ENCODE data around the gene GC.
"Not testable (repeated sequence)": the region's sequence is repeated elsewhere in the genome, so short reads cannot be mapped to it uniquely, and the experiment has no call there.

The GC gene

DNA sequence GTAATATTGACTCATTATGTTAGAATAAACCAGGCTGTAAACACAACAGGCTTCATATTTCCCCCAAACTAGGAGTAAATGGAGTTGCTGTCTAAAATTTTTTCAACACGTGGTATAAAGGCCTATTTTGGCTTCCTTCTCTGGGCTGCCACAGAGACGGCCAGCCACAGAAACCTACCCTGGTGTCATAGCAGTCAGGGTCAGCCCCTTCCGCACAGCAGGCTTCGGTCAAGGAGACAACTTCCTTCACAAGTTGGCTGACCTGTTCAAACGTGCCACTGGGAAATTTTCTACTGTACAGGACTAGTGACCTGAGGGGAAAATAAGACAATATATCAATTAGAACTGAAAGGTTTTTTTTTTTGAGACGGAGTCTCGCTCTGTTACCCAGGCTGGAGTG lies 15.8 kb downstream of the GC start:
- DNase-seq: no peak

DNA sequence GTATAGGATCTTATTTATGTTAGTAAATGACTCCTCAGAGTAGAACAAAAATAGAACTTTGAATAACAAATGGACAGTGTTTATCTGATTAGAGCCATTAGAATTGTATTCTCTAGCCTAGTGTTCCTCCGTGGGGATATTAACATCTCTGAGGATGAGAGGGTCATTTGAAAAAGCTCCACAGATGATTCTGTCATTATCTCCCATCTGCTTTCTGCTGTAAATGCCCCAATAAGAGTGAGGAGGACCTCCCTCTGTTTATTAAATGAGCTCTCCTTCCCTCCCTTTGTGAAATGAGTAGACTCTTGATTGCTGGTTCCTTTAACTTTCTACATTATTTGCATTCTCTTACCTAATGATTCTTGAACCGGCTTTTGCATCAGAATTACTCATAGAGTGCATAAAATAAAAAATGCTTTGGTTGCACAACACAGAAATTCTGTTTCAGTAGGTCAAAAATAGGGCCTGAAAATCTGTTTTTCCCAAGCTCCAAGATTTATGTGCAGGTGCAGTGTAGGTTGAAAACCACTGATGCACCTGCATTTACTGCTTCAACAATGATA lies 18.0 kb downstream of the GC start:
- no peak for DNase-seq

DNA sequence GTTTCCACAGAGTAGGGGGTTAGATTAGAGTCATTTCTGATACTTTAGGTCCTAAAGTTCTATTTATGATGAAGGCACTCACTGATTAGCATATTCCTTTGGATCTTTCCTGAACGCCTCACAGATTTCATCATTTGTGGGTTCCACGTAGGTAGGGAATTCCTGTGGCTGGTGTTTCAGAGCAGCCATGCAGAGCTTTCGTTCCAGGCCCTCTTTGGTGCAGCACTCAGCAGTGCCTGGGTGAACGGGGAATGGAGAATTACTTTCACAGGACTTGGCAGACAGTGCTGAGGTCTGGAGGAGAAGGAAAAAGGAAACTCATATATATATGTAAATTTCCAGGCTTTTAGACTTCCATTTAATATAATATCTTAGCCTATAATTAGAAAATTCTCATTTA lies 18.5 kb downstream of the GC start:
- no peak for DNase-seq

DNA sequence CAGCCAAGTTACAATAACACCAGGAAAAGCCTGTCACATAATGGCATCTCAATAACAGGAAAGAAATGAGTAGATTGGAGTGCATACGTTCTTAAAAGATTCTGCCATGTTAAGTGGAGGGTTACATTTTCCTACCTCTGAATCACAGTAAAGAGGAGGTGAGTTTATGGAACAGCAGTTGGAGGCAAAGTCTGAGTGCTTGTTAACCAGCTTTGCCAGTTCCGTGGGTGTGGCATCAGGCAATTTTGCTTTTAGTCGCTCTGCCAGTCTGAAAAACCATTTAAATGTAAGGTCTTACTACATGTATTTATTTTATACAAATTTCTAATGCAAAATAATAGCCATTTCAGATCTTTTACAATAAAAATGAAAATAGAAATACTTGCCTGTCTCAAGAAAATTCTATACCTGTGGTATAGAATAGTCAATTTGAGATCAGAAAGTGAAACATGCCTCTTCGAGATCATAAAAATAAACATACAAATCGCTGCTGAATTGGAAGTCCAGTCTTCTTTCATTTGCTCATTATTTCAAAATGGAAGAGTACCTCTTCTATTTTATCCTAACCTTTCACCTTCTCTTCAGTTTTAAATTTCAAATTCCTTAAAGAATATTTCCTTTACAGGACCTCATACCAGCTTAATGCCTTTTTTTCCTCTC lies 31.4 kb downstream of the GC start:
- DNase-seq: no peak

DNA sequence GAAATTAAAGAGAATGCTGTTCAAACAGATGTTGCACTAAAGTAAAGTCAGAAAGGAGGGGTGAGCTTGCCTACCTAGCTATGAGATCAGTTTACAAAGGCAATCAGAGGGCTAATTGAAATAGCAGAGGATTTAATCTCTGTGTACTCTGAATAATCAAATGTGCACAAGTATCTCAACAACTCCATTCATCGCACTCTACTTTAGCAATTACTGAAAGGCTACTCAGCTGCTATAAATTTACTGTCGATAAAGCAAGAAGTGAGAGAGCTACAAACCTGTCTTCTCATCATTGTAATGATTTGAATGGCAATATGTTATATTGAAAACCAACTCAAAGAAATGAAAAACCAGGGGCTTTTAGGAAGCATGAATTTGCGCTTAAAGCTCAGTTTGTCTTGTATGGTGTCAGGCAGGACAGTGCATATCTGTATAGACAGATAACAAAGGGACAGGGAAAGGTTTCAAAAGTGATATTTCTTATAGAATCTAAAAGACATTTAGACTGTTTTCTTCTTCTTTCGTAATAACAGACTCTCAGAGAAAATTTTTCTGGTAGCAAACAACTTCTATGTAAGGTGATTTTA lies 34.8 kb downstream of the GC start:
- DNase-seq: no peak

DNA sequence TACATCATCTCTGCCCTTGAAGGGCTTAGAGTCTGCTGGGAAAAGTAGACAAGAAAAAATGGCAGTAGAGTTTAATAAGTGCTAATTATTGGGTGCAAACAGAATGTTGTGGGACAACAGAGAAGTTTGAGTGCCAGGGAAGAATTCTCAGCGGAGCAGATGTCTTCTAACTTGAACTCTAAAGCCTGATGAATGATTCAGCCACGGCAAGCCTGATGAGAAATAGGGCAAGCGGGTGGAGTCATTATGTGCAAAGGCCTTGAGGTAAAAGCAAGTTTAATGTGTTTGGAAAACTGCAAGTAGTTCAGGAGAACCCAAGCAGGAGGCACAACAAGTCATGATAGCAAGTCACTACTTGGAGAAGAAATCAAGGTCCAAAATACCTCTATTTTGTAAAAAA lies 37.5 kb downstream of the GC start:
- DNase-seq: no peak

DNA sequence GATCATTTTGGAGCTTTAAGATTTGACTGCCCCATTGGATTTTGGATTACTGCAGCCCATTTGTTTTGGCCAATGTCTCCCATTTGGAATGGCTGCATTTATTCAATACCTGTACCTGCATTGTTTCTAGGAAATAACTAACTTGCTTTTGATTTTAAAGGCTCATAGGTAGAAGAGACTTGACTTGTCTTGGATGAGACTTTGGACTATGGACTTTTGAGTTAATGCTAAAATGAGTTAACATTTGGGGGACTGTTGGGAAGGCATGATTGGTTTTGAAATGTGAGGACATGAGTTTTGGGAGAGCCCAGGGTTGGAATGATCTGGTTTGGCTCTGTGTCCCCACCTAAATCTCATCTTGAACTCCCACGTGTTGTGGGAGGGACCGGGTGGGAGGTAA lies 45.1 kb downstream of the GC start:
- not testable (repeated sequence) for DNase-seq

DNA sequence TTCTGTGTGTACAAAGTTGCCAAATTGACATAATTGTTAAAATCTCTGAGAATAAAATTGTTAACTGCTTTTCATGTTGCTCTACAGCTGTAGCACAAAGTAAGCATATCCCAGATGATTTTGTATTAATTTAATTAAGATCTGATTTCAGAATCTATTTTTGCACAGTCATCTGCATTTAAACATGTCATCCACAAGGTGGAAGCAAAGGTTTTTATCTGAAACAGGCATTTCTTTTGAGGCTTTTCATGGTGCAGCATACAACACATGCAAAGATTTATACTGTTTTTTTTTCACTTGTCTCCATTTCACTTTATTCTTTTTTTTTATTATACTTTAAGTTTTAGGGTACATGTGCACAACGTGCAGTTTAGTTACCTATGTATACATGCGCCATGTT lies 51.2 kb downstream of the GC start:
- no peak for DNase-seq

DNA sequence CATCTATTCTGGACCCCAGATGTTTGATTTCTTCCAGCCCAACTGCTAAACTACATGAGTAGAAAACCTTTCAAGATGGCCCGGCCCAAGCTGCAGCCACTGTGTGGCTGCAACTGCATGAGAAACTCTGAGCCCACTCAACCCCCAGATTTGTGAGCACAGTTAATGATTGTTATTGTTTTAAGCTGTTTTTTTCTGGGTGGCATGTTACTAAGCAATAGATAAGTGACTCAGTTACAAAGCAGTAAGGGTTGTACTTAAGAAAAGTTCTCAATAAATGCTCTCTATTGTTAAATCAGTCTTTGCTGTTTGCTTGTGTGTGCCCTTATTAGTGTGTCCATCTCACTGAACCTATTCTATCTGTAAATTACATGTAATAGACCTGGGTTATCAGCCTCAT lies 51.8 kb downstream of the GC start:
- no peak for DNase-seq

DNA sequence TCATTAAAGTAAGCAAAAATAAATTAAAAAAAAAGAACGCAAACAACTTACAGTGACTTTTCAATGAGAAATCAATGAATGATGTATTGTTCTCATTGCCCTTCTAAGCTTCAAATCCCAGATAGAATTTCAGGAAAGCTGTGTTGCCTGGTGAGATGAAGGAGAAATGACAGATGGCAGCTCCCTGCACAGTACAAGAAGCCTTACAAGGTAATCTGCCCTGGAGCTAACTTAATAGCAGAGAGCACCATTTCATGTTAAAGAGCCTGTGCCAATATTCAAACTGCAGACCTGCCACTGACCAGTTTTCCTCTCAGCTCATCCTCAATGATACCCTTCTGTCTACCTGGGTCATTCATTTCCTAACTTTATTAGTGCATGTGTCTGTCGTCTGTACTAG lies 54.0 kb downstream of the GC start:
- DNase-seq: no peak

DNA sequence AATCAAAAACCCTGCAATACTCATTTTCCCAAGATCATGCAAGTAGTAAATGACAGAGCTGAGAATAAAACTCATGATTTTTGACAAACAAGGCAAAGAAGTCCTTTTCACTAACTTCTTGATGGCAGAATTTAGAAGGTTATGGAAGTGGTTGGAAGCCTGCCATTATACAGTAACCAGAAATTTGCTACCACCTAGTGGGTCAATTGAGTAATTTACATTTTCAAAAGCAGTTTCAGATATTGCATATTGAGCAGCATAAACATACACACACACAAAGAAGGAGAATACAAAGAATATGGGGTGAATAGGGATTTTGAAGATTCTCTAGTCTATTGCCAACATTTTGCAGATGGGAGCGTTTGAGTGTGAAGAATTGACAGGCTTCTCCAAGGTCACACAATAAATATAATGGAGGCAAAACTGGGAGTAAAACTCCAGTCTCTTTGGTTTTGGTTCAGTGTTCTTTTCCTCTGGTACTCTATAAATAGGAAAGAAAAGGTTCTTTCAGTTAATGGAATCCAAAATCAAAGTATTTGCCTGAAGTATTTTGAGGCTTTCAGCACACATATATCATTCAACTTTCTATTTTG lies 70.2 kb downstream of the GC start:
- no peak for DNase-seq

DNA sequence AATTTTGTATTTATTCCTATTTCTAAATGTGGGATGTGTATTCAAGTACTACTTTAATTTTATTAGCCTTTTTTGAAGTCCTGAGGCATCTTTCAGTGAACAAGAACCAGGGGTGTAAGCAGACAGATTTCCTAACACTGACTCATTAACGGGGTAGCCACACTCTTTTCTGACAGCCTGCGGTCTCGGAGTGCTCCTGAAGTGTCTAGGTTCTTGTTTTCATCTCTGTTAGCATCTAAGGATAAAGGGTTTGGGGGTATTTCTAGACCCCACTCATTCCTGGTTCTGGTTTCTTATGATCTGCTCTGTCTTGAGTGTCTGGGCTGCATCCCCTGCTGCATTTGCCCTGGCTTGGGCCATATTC lies 71.9 kb downstream of the GC start:
- no peak for DNase-seq

DNA sequence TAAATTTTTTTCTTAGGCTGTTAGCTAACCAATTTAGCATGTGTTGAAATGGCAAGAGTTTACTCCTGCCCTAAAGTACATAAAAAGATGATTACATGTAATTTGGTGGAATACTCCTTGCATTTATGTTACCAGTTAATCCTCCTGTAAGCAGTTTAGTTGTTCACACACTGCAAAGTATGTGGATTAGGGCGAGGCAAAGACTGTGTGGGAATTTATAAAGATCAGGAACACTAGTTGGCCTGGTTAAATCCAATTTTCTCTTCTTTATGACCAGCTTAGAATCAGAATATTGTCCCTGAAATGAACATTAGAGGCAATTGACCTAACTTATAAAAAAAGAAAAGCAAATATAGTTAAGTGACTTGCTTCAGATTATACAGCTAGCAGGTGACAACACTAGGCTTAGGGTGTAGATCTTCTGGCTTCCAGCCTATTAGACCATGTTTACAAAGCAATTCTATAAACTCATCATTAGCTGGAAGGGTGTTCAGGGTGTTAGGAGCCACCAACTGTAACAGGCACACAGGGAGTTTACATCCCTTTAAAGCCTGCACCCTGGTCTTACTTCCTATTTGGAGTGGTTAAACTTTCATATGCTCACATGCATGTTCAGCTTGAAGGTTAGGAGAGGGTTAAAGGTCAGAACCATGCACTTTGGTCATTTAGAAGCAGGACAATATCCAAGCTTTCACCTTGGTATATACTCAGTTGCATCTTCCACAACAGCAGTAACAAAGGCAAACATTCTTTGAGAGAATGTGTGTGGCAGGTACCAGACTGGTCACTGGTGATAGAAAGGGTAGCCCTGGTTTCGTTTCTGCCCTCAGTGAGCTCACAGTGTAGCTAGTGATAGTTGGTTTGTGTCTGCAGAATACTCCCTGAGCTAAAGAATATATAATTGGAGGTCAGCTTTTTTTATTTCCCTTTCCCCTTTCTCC lies 72.6 kb downstream of the GC start:
- no peak for DNase-seq

DNA sequence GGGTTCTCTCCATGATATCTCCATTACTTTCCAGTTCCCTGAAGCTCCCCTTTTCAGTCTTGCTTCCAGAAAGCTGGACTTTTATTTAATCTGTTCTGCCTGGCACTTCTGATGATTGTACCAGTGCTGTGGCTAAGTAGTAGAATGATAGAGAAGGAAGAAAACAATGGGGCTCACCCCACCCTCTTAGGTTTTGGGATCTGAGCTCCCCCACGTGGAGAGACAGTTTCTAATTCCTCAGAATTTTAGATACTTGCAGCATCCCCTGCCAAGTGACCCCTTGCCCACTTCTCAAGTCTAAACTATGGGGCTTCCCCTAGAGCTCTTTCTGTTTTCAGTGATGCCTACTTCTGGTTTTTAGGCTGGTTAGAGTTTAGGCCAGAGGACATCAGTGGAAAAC lies 73.9 kb downstream of the GC start:
- no peak for DNase-seq

DNA sequence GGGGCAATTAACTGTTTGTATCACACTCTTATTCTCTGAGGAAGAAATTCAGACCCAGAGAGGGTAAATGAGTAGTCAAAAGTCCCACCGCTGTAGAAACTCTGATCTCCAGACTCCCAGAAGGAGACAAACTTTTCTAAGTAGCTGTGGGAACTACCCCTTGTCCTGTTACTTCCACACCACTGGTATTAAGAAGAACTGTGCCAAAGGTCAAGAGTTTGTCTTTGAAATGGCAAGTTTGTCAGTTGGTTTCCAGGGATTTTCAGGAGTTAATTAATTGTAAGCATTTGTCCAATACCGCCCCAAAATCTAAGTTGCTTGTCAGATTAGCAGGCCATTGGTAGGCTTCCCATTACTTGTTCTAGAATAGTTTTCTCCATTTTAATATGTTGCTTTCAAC lies 85.7 kb downstream of the GC start:
- no peak for DNase-seq

DNA sequence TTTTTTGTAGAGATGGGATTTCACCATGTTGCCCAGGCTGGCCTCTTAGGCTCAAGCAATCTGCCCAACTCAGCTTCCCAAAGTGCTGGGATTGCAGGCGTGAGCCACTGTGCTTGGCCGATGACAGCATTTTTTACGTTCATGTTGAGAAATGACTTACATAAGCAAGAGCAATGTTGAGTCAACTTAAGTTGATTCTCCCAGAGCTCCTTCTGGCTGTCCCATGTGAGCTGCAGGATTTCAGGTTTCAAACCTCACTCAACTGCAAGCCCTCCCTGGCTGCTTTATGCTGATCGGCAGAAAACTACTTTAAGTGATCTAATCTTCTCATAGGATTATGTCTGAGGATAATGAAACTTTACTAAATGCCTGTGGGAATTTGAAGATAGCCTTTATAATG lies 86.8 kb downstream of the GC start:
- no peak for DNase-seq

DNA sequence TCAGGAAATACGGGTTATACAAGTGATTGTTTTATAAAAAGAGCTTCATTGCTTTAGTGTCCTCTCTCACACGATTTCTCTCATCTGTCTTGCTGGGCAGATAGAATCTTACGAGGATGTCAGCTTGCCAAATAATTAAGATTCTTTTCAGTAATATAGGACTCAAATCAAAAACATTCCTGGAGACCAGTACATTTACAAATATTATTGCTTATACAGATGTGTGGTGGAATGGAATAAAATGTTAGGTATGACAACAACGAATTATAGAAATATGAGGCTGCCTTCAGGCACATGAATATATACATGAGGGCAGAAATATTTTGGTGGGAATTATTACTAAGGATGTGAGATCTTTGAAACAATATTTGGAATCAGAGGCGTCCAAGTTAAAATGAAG lies 88.9 kb downstream of the GC start:
- no peak for DNase-seq

DNA sequence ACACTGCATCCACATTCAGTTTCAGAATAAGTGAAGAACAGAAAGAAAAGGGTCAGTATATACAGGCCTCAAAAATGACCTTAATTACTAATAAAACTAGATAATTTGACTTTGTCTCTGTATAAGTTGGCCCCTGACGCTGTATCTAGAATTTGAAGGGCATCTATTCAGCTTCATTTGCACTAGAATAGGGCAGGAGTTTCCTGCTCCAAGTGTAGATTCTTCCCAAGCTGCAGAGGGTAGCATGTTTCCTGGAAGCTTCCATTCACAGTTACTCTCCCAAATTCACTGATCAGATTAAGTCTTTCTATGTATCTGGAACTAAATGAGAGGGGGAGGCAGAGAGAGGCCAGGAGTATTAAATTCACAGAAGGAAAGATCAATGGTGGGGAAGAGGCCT lies 90.9 kb downstream of the GC start:
- no peak for DNase-seq

DNA sequence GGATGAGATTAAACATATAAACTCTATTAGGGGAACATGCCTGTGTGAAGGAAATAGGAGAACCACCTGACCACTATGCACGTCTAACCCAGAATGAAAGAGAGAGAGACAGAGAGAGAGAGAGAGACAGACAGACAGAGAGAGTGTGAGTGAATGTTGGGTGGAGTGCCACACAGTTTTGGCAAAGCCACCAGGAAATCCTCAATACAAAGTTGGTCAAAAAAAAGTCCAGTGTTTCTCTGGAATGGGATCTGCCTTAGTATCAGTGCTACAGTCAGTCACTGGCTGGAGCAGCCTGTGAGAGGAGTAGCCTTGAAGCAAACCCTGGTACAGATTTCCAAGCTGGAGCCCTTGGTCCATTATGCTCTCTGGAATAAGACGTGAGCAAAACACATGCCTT lies 91.7 kb downstream of the GC start:
- DNase-seq: no peak

Data from nucleus accumbens (tissue), 56 donors.